IPS-15b (cell line): ENCODE measurements around the gene NRG3.
"Not testable (repeated sequence)": the region's sequence is repeated elsewhere in the genome, so short reads cannot be mapped to it uniquely, and the experiment has no call there.

Experiments
- H3K27me3 ChIP-seq: one replicate; pipeline ENCODE4 v1.6.1; 2013; ENCODE audit warnings: low read length; ENCODE audit not compliant: control insufficient read depth, insufficient read depth
- H3K36me3 ChIP-seq: one replicate; pipeline ENCODE4 v1.6.1; 2013; ENCODE audit warnings: low read length; ENCODE audit not compliant: control insufficient read depth, insufficient read depth
- H3K4me1 ChIP-seq: one replicate; pipeline ENCODE4 v1.6.1; 2013; ENCODE audit warnings: mild to moderate bottlenecking, low read length; ENCODE audit not compliant: control insufficient read depth, insufficient read depth
- H3K4me3 ChIP-seq: one replicate; pipeline ENCODE4 v1.5.1; 2013; ENCODE audit warnings: low read depth, low read length
- H3K9ac ChIP-seq: one replicate; pipeline ENCODE4 v1.6.1; 2013; ENCODE audit warnings: low read depth, mild to moderate bottlenecking, low read length
- H3K9me3 ChIP-seq: one replicate; pipeline ENCODE4 v1.6.1; 2013; ENCODE audit warnings: mild to moderate bottlenecking, low read length; ENCODE audit not compliant: control insufficient read depth, insufficient read depth

The NRG3 gene

GRCh38 chr10:82668221-82668895, 793.4 kb downstream of the NRG3 start:
- Histone ChIP-seq H3K27me3 (no peaks in the 10 kb centered on the region), H3K9ac (no peak overlapping the region), H3K9me3 (no peaks in the 10 kb centered on the region), H3K36me3 (no peaks in the 10 kb centered on the region), H3K4me3 (no peak overlapping the region), H3K4me1 (no peaks in the 10 kb centered on the region)

- Histone ChIP-seq H3K4me3 (no peak overlapping the region), H3K4me1 (no peaks in the 10 kb centered on the region), H3K27me3 (no peaks in the 10 kb centered on the region), H3K9me3 (no peaks in the 10 kb centered on the region), H3K9ac (no peak overlapping the region), H3K36me3 (no peaks in the 10 kb centered on the region)
Observed at GRCh38 chr10:82674036-82674435, 799.0 kb downstream of the NRG3 start.

GRCh38 chr10:82677932-82678331, 802.9 kb downstream of the NRG3 start:
- not testable (repeated sequence) for H3K4me3 ChIP-seq, H3K9ac ChIP-seq, H3K36me3 ChIP-seq, H3K27me3 ChIP-seq, H3K4me1 ChIP-seq, H3K9me3 ChIP-seq

GRCh38 chr10:82678451-82678850, 803.5 kb downstream of the NRG3 start:
- H3K36me3 ChIP-seq, H3K27me3 ChIP-seq, H3K4me3 ChIP-seq, H3K9me3 ChIP-seq, H3K9ac ChIP-seq, H3K4me1 ChIP-seq: not testable (repeated sequence)

GRCh38 chr10:82680608-82681007, 805.6 kb downstream of the NRG3 start:
- Histone ChIP-seq H3K4me3 (no peak overlapping the region), H3K27me3 (no peaks in the 10 kb centered on the region), H3K36me3 (no peaks in the 10 kb centered on the region), H3K4me1 (no peaks in the 10 kb centered on the region), H3K9ac (no peak overlapping the region), H3K9me3 (no peaks in the 10 kb centered on the region)

- Histone ChIP-seq H3K4me3 (no peak overlapping the region), H3K4me1 (no peaks in the 10 kb centered on the region), H3K36me3 (no peaks in the 10 kb centered on the region), H3K27me3 (no peaks in the 10 kb centered on the region), H3K9me3 (no peaks in the 10 kb centered on the region), H3K9ac (no peak overlapping the region)
Observed at GRCh38 chr10:82683945-82684344, 809.0 kb downstream of the NRG3 start.

GRCh38 chr10:82685087-82685486, 810.1 kb downstream of the NRG3 start:
- Histone ChIP-seq H3K36me3 (no peaks in the 10 kb centered on the region), H3K9ac (no peak overlapping the region), H3K9me3 (no peaks in the 10 kb centered on the region), H3K4me3 (no peak overlapping the region), H3K27me3 (no peaks in the 10 kb centered on the region), H3K4me1 (no peaks in the 10 kb centered on the region)

- Histone ChIP-seq H3K27me3 (no peaks in the 10 kb centered on the region), H3K4me3 (no peak overlapping the region), H3K9ac (no peak overlapping the region), H3K4me1 (no peaks in the 10 kb centered on the region), H3K36me3 (no peaks in the 10 kb centered on the region), H3K9me3 (no peaks in the 10 kb centered on the region)
Observed at GRCh38 chr10:82691211-82691610, 816.2 kb downstream of the NRG3 start.

- no peaks in the 10 kb centered on the region for H3K9me3 ChIP-seq
- H3K9ac ChIP-seq = no peak overlapping the region
Observed at GRCh38 chr10:82692458-82692857, 817.5 kb downstream of the NRG3 start.

GRCh38 chr10:82721831-82722230, 846.8 kb downstream of the NRG3 start:
- H3K9ac ChIP-seq = no peak overlapping the region
- H3K4me1 ChIP-seq = no peaks in the 10 kb centered on the region
- peaks cover 4% of the 10 kb centered on the region for H3K9me3 ChIP-seq
- H3K36me3 ChIP-seq = no peaks in the 10 kb centered on the region
- H3K4me3 ChIP-seq = no peak overlapping the region
- H3K27me3 ChIP-seq = no peaks in the 10 kb centered on the region

More at GRCh38 chr10:82692458-82692857, 817.5 kb downstream of the NRG3 start:
- Histone ChIP-seq H3K27me3 (no peaks in the 10 kb centered on the region), H3K4me3 (no peak overlapping the region), H3K4me1 (no peaks in the 10 kb centered on the region), H3K36me3 (no peaks in the 10 kb centered on the region)

- Histone ChIP-seq H3K27me3 (no peaks in the 10 kb centered on the region), H3K36me3 (no peaks in the 10 kb centered on the region), H3K9ac (no peak overlapping the region), H3K4me1 (no peaks in the 10 kb centered on the region), H3K9me3 (peaks cover 4% of the 10 kb centered on the region), H3K4me3 (no peak overlapping the region)
Observed at GRCh38 chr10:82722273-82722672, 847.3 kb downstream of the NRG3 start.

- Histone ChIP-seq H3K4me1 (no peaks in the 10 kb centered on the region), H3K27me3 (no peaks in the 10 kb centered on the region), H3K9ac (no peak overlapping the region), H3K36me3 (no peaks in the 10 kb centered on the region), H3K9me3 (no peaks in the 10 kb centered on the region), H3K4me3 (no peak overlapping the region)
Observed at GRCh38 chr10:82736305-82736704, 861.3 kb downstream of the NRG3 start.
